WTC11 (cell line): Measurements from ENCODE around the gene OPN3.

ENCODE experiments used
- CTCF ChIP-seq: fragments of 200-600 bp; IDR thresholded peaks from 2 replicates; pipeline ENCODE4 v1.8.0; 2022; ENCODE audit warnings: antibody characterized with exemption
- ESRRA ChIP-seq: sonication (generic); formaldehyde crosslinking; IDR thresholded peaks from 2 replicates; pipeline ENCODE4 v1.8.1; 2022; ENCODE audit warnings: mild to moderate bottlenecking, missing genetic modification reagents, borderline replicate concordance
- JUN ChIP-seq: sonication (generic); formaldehyde crosslinking; IDR thresholded peaks from 2 replicates; pipeline ENCODE4 v1.8.0; 2023; ENCODE audit warnings: mild to moderate bottlenecking, missing genetic modification reagents
- MAX ChIP-seq: sonication (generic); formaldehyde crosslinking; IDR thresholded peaks from 2 replicates; pipeline ENCODE4 v1.8.0; 2022; ENCODE audit warnings: mild to moderate bottlenecking, missing genetic modification reagents
- NR2C2 ChIP-seq: sonication (generic); formaldehyde crosslinking; IDR thresholded peaks from 2 replicates; pipeline ENCODE4 v1.8.0; 2022; ENCODE audit warnings: mild to moderate bottlenecking, missing genetic modification reagents
- SMAD3 ChIP-seq: sonication (generic); formaldehyde crosslinking; IDR thresholded peaks from 2 replicates; pipeline ENCODE4 v1.8.0; 2022; ENCODE audit warnings: missing genetic modification reagents, mild to moderate bottlenecking, borderline replicate concordance
- ZBTB21 ChIP-seq: sonication (generic); formaldehyde crosslinking; IDR thresholded peaks from 2 replicates; pipeline ENCODE4 v1.8.1; 2023; ENCODE audit warnings: mild to moderate bottlenecking, missing genetic modification reagents, borderline replicate concordance
- ZNF263 ChIP-seq: sonication (generic); formaldehyde crosslinking; IDR thresholded peaks from 2 replicates; pipeline ENCODE4 v1.8.1; 2022; ENCODE audit warnings: low read depth, mild to moderate bottlenecking, moderate library complexity, missing genetic modification reagents
- TF ChIP-seq, protein P1 (sequence below): sonication (generic); formaldehyde crosslinking; IDR thresholded peaks from 2 replicates; pipeline ENCODE4 v1.8.0; 2022; ENCODE audit warnings: mild to moderate bottlenecking, missing genetic modification reagents

GRCh38 chr1:241579434-241579833 is 60.7 kb downstream of the OPN3 start:
- TF ChIP-seq MAX (CRISPR knock-in tag): no peak
- no peak for TF ChIP-seq SMAD3
- TF ChIP-seq CTCF: no peak
- TF ChIP-seq NR2C2 (CRISPR knock-in tag): no peak
- TF ChIP-seq, protein P1, sequence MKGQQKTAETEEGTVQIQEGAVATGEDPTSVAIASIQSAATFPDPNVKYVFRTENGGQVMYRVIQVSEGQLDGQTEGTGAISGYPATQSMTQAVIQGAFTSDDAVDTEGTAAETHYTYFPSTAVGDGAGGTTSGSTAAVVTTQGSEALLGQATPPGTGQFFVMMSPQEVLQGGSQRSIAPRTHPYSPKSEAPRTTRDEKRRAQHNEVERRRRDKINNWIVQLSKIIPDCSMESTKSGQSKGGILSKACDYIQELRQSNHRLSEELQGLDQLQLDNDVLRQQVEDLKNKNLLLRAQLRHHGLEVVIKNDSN (CRISPR knock-in tag): no peak
- no peak for TF ChIP-seq ESRRA (CRISPR knock-in tag)
- no peak for TF ChIP-seq ZNF263 (CRISPR knock-in tag)
- no peak for TF ChIP-seq ZBTB21
- TF ChIP-seq JUN (CRISPR knock-in tag): no peak
